A673 (cell line): Measurements from ENCODE around the gene SLMAP. TPM values are rescaled to one million over a fixed set of nuclear protein-coding genes. Genes with fewer than 3 reads are reported as not detected.

Experiments used
- BruUV-seq: library from RNA; stranded (reverse); fragments of 400-500 nt; replicated peaks from 2 replicates; lab custom pipeline; 2021; lab: Mats Ljungman, UMichigan
- CTCF ChIA-PET: fragments of 300-600 bp; sonication (Branson Sonifier 250); formaldehyde crosslinking; loops from one replicate; lab custom pipeline; 2022; ENCODE audit warnings: antibody characterized with exemption; lab: Charles Lee
- POLR2A ChIA-PET: fragments of 300-600 bp; sonication (Branson Sonifier 250); formaldehyde crosslinking; loops from one replicate; lab custom pipeline; 2022; ENCODE audit warnings: antibody characterized with exemption; ENCODE audit not compliant: low non-redundant PET; lab: Charles Lee
- DNase-seq: peaks from one replicate; pipeline ENCODE4 v3.0.0-alpha.2; 2015; ENCODE audit warnings: low spot score
- H3K27ac ChIP-seq: fragments of 200-600 bp; sonication (generic); 2 replicates; pipeline ENCODE4 v1.5.1; 2016; ENCODE audit warnings: mixed run types, low read depth, mild to moderate bottlenecking, mixed read lengths, antibody characterized with exemption, low read length; ENCODE audit not compliant: poor library complexity, severe bottlenecking
- H3K27me3 ChIP-seq: fragments of 200-600 bp; sonication (generic); replicated peaks from 2 replicates; pipeline ENCODE4 v1.6.1; 2017; ENCODE audit warnings: mixed run types, low read depth, mild to moderate bottlenecking, mixed read lengths, antibody characterized with exemption, low read length; ENCODE audit not compliant: insufficient read depth, poor library complexity
- H3K36me3 ChIP-seq: fragments of 200-600 bp; sonication (generic); 2 replicates; pipeline ENCODE4 v1.6.1; 2016; ENCODE audit warnings: mixed run types, mild to moderate bottlenecking, mixed read lengths, antibody characterized with exemption, low read length; ENCODE audit not compliant: insufficient read depth, poor library complexity, severe bottlenecking
- H3K4me1 ChIP-seq: fragments of 200-600 bp; sonication (generic); 2 replicates; pipeline ENCODE4 v1.6.1; 2017; ENCODE audit warnings: mixed run types, mild to moderate bottlenecking, mixed read lengths, antibody characterized with exemption, low read length; ENCODE audit not compliant: insufficient read depth, poor library complexity, severe bottlenecking
- H3K4me3 ChIP-seq: fragments of 200-600 bp; sonication (generic); 2 replicates; pipeline ENCODE4 v1.5.1; 2016; ENCODE audit warnings: low read depth, mixed run types, mild to moderate bottlenecking, mixed read lengths, low read length; ENCODE audit not compliant: poor library complexity, severe bottlenecking
- H3K9me3 ChIP-seq: fragments of 200-600 bp; sonication (generic); 2 replicates; pipeline ENCODE4 v1.6.1; 2016; ENCODE audit warnings: mixed run types, low read depth, mild to moderate bottlenecking, mixed read lengths, antibody characterized with exemption, low read length; ENCODE audit not compliant: poor library complexity, severe bottlenecking
- CTCF ChIP-seq: fragments of 300-800, 200-600 bp; sonication (generic); conservative IDR thresholded peaks from 2 replicates; pipeline ENCODE4 v1.5.1; 2017; ENCODE audit warnings: low read depth, mild to moderate bottlenecking, antibody characterized with exemption, low read length, moderate library complexity, mixed read lengths
- EZH2 ChIP-seq: fragments of 200-600 bp; sonication (generic); IDR thresholded peaks from 2 replicates; pipeline ENCODE4 v1.6.1; 2017; ENCODE audit warnings: borderline replicate concordance, low read depth, mild to moderate bottlenecking, mixed read lengths, antibody characterized with exemption, low read length; ENCODE audit not compliant: poor library complexity, severe bottlenecking
- intact Hi-C: fragments of 100-400 bp; cut with micrococcal nuclease; formaldehyde crosslinking; loops from one replicate; pipeline ENCODE4 v1.10.0; 2022; ENCODE audit not compliant: unreplicated experiment
- total RNA-seq: library from RNA; stranded (reverse); gene quantifications from 2 replicates; pipeline ENCODE4 v1.2.3, GENCODE V29; 2021

SLMAP gene
- total RNA-seq, 1 experiment from 2014 or later: 32.4 TPM

GRCh38 chr3:57785446-57785845 is 29.3 kb downstream of the SLMAP start:
- DNase-seq: no peak
- H3K4me1 ChIP-seq: peaks cover 7% of the 10 kb centered on the region
- H3K9me3 ChIP-seq: no peaks in the 10 kb centered on the region
- no peak overlapping the region for H3K27ac ChIP-seq
- ChIA-PET CTCF (no interaction called here), POLR2A (no interaction called here)
- H3K27me3 ChIP-seq: no peaks in the 10 kb centered on the region
- intact Hi-C loops: no loop called here
- no peaks in the 10 kb centered on the region for H3K36me3 ChIP-seq
- H3K4me3 ChIP-seq: no peak overlapping the region
- no TSS peak for BruUV-seq
- TF ChIP-seq CTCF (no peak), EZH2 (no peak)

GRCh38 chr3:57787867-57788623 is 31.9 kb downstream of the SLMAP start:
- peak; percentile 3 for DNase-seq
- no peak for TF ChIP-seq CTCF
- no TSS peak for BruUV-seq
- Histone ChIP-seq H3K4me1 (peaks cover 14% of the 10 kb centered on the region), H3K27ac (no peak overlapping the region), H3K4me3 (no peak overlapping the region), H3K27me3 (no peaks in the 10 kb centered on the region), H3K9me3 (no peaks in the 10 kb centered on the region), H3K36me3 (no peaks in the 10 kb centered on the region)
- ChIA-PET POLR2A (no interaction called here), CTCF (no interaction called here)
- intact Hi-C loops: no loop called here

- H3K9me3 ChIP-seq: no peaks in the 10 kb centered on the region
- CTCF ChIA-PET: no interaction called here
- intact Hi-C loops: no loop called here
- no peak overlapping the region for H3K4me3 ChIP-seq
- no TSS peak for BruUV-seq
- POLR2A ChIA-PET: no interaction called here
- DNase-seq: no peak
- H3K27ac ChIP-seq: no peak overlapping the region
- H3K4me1 ChIP-seq: peaks cover 14% of the 10 kb centered on the region
- TF ChIP-seq EZH2 (no peak), CTCF (no peak)
- no peaks in the 10 kb centered on the region for H3K36me3 ChIP-seq
- H3K27me3 ChIP-seq: no peaks in the 10 kb centered on the region
These were observed 32.5 kb downstream of the SLMAP start for GRCh38 chr3:57788624-57789018.
